Testis (tissue), 2 donors: ENCODE measurements around the gene PTPRN2.

Experiments
- POLR2A ChIP-seq: fragments of 450-650 bp; IDR thresholded peaks from one replicate; pipeline ENCODE4 v1.6.1; 2017; ENCODE audit warnings: antibody characterized with exemption, mild to moderate bottlenecking, moderate library complexity
- TF ChIP-seq, protein P1 (sequence below), 3 experiments: fragments of 450-650 bp in 2 of 3; fragments of 200-600 bp in 1 of 3; sonication (generic) in 1 of 3; IDR thresholded peaks; one replicate each; pipeline ENCODE4 v1.5.1; 2016 to 2019; ENCODE audit warnings: antibody characterized with exemption in 3 of 3, mild to moderate bottlenecking in 2 of 3, moderate library complexity in 1 of 3

DNA sequence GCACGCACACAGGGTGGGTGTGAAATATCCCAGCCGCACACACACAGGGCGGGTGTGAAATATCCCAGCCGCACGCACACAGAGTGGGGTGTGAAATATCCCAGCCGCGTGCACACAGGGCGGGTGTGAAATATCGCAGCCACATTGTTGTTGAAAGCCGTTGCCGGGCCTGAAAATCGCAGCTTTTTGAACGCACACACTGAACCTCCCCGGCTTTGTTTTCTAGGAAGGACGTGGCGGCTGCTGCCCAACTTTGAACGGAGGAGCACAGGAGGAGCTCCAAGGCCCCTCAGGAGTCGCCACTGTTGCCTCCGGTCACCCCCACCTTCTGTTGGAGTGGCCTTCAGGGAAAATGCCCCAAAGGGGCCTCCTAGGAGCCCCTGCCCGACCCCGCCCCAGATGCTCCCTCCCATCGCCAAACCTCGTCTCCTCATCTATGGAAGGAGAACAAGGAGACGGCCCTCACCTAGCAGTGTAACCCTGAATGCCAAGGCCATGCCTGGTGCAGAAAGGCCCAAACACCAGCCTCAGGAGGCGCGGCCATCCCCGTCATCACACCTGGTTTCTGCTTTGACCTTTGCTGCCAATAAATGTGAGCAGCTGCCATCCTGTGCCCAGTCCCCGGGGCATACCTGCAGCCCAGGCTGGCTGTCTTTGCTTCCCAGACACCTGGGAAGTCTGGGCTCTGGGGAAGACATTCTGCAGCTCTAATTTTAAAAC, 318.6 kb downstream of the PTPRN2 start:
- TF ChIP-seq, protein P1, sequence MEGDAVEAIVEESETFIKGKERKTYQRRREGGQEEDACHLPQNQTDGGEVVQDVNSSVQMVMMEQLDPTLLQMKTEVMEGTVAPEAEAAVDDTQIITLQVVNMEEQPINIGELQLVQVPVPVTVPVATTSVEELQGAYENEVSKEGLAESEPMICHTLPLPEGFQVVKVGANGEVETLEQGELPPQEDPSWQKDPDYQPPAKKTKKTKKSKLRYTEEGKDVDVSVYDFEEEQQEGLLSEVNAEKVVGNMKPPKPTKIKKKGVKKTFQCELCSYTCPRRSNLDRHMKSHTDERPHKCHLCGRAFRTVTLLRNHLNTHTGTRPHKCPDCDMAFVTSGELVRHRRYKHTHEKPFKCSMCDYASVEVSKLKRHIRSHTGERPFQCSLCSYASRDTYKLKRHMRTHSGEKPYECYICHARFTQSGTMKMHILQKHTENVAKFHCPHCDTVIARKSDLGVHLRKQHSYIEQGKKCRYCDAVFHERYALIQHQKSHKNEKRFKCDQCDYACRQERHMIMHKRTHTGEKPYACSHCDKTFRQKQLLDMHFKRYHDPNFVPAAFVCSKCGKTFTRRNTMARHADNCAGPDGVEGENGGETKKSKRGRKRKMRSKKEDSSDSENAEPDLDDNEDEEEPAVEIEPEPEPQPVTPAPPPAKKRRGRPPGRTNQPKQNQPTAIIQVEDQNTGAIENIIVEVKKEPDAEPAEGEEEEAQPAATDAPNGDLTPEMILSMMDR (IDR thresholded peaks at IDR 0.05): no peak
- no peak for TF ChIP-seq POLR2A
